Endothelial cell (in vitro differentiated cells): ENCODE measurements around the gene CAPN13. TPM values are rescaled to one million over a fixed set of nuclear protein-coding genes. Genes with fewer than 3 reads are reported as not detected.

ENCODE experiments used
- DNase-seq: peaks from one replicate; pipeline ENCODE4 v3.0.0; 2021; ENCODE audit warnings: low spot score
- H3K27ac Mint-ChIP-seq: one replicate; pipeline ENCODE4 v1.8.0; 2021; ENCODE audit warnings: mixed read lengths, inconsistent platforms; ENCODE audit not compliant: unreplicated experiment
- H3K27me3 Mint-ChIP-seq: one replicate; pipeline ENCODE4 v1.8.0; 2021; ENCODE audit warnings: mild to moderate bottlenecking, moderate library complexity, mixed read lengths, inconsistent platforms; ENCODE audit not compliant: unreplicated experiment
- H3K36me3 Mint-ChIP-seq: one replicate; pipeline ENCODE4 v1.8.0; 2021; ENCODE audit warnings: mild to moderate bottlenecking, low read depth, mixed read lengths, inconsistent platforms; ENCODE audit not compliant: unreplicated experiment
- H3K4me1 Mint-ChIP-seq: one replicate; pipeline ENCODE4 v1.8.0; 2021; ENCODE audit warnings: mild to moderate bottlenecking, mixed read lengths, inconsistent platforms; ENCODE audit not compliant: unreplicated experiment
- H3K4me3 Mint-ChIP-seq: one replicate; pipeline ENCODE4 v1.8.0; 2021; ENCODE audit warnings: mild to moderate bottlenecking, mixed read lengths, inconsistent platforms; ENCODE audit not compliant: unreplicated experiment
- H3K9me3 Mint-ChIP-seq: one replicate; pipeline ENCODE4 v1.8.0; 2021; ENCODE audit warnings: mixed read lengths, inconsistent platforms; ENCODE audit not compliant: unreplicated experiment
- CTCF ChIP-seq: fragments of 200-600 bp; sonication (generic); IDR thresholded peaks from one replicate; pipeline ENCODE4 v1.5.0; 2021; ENCODE audit warnings: antibody characterized with exemption; ENCODE audit not compliant: unreplicated experiment
- total RNA-seq: library from RNA; stranded (reverse); fragmentation: NEBNext Ultra II Directional; extraction: Animal tissue kit (Norgen Biotek cat#: 25700); gene quantifications from one replicate; pipeline ENCODE4 v1.2.1, GENCODE V29; 2021; ENCODE audit not compliant: unreplicated experiment

The CAPN13 gene
- total RNA-seq, 1 donor from 2014 or later, result 0.44 TPM

- Mint-ChIP-seq H3K4me3 (no peak overlapping the region), H3K27me3 (no peaks in the 10 kb centered on the region), H3K4me1 (peaks cover 12% of the 10 kb centered on the region), H3K9me3 (no peaks in the 10 kb centered on the region), H3K27ac (no peak overlapping the region), H3K36me3 (no peaks in the 10 kb centered on the region)
- no peak for DNase-seq
- no peak for TF ChIP-seq CTCF
Observed at GRCh38 chr2:30781451-30781850, 25.8 kb downstream of the CAPN13 start.

GRCh38 chr2:30780776-30781330, 26.4 kb downstream of the CAPN13 start:
- no peak for DNase-seq
- Mint-ChIP-seq H3K27me3 (no peaks in the 10 kb centered on the region), H3K9me3 (no peaks in the 10 kb centered on the region), H3K36me3 (no peaks in the 10 kb centered on the region), H3K4me1 (peaks cover 15% of the 10 kb centered on the region), H3K4me3 (no peak overlapping the region), H3K27ac (no peak overlapping the region)
- no peak for TF ChIP-seq CTCF

GRCh38 chr2:30778611-30779010, 28.6 kb downstream of the CAPN13 start:
- DNase-seq, result no peak
- Mint-ChIP-seq H3K27me3 (no peaks in the 10 kb centered on the region), H3K27ac (no peak overlapping the region), H3K4me1 (peaks cover 18% of the 10 kb centered on the region), H3K36me3 (no peaks in the 10 kb centered on the region), H3K9me3 (no peaks in the 10 kb centered on the region), H3K4me3 (no peak overlapping the region)
- no peak for TF ChIP-seq CTCF

GRCh38 chr2:30777661-30778505, 29.4 kb downstream of the CAPN13 start:
- peaks cover 13% of the 10 kb centered on the region for H3K4me1 Mint-ChIP-seq

More at GRCh38 chr2:30777661-30778505, 29.4 kb downstream of the CAPN13 start:
- Mint-ChIP-seq H3K27me3 (no peaks in the 10 kb centered on the region), H3K4me3 (no peak overlapping the region), H3K27ac (no peak overlapping the region), H3K9me3 (no peaks in the 10 kb centered on the region), H3K36me3 (no peaks in the 10 kb centered on the region)
- DNase-seq, result no peak
- no peak for TF ChIP-seq CTCF
